Measurements from ENCODE around the gene CCBE1.
"Not testable (repeated sequence)": the region's sequence is repeated elsewhere in the genome, so short reads cannot be mapped to it uniquely, and the experiment has no call there.

The CCBE1 gene

GRCh38 chr18:59697236-59697932, at the start of gene CCBE1:
CCBE1 (minus strand) TSS chr18:59697423.
- no peak for DNase-seq

GRCh38 chr18:59744271-59744721, 47.1 kb upstream of the CCBE1 start:
- DNase-seq, result no peak

GRCh38 chr18:59743566-59743965, 46.3 kb upstream of the CCBE1 start:
- no peak for DNase-seq

- no peak for DNase-seq
Observed at GRCh38 chr18:59742325-59743111, 45.3 kb upstream of the CCBE1 start.

- no peak for DNase-seq
Observed at GRCh38 chr18:59740141-59740540, 42.9 kb upstream of the CCBE1 start.

GRCh38 chr18:59737776-59738300, 40.6 kb upstream of the CCBE1 start:
- no peak for DNase-seq

- not testable (repeated sequence) for DNase-seq
Observed at GRCh38 chr18:59737335-59737734, 40.1 kb upstream of the CCBE1 start.

- no peak for DNase-seq
Observed at GRCh38 chr18:59736061-59736460, 38.8 kb upstream of the CCBE1 start.

GRCh38 chr18:59735269-59735860, 38.1 kb upstream of the CCBE1 start:
- DNase-seq, result no peak

- DNase-seq, result no peak
Observed at GRCh38 chr18:59733421-59733820, 36.2 kb upstream of the CCBE1 start.

GRCh38 chr18:59730896-59731295, 33.7 kb upstream of the CCBE1 start:
- DNase-seq, result no peak

GRCh38 chr18:59729781-59730180, 32.6 kb upstream of the CCBE1 start:
- DNase-seq, result no peak

GRCh38 chr18:59728816-59729215, 31.6 kb upstream of the CCBE1 start:
- no peak for DNase-seq

- no peak for DNase-seq
Observed at GRCh38 chr18:59725142-59725541, 27.9 kb upstream of the CCBE1 start.

- DNase-seq, result no peak
Observed at GRCh38 chr18:59724103-59724502, 26.9 kb upstream of the CCBE1 start.

- DNase-seq, result no peak
Observed at GRCh38 chr18:59721931-59722330, 24.7 kb upstream of the CCBE1 start.

- DNase-seq, result no peak
Observed at GRCh38 chr18:59721211-59721610, 24.0 kb upstream of the CCBE1 start.

- no peak for DNase-seq
Observed at GRCh38 chr18:59719544-59720181, 22.4 kb upstream of the CCBE1 start.

GRCh38 chr18:59718464-59719157, 21.4 kb upstream of the CCBE1 start:
- no peak for DNase-seq

- DNase-seq, result no peak
Observed at GRCh38 chr18:59718108-59718463, 20.9 kb upstream of the CCBE1 start.

- no peak for DNase-seq
Observed at GRCh38 chr18:59717291-59717690, 20.1 kb upstream of the CCBE1 start.

GRCh38 chr18:59715966-59716369, 18.7 kb upstream of the CCBE1 start:
- no peak for DNase-seq

GRCh38 chr18:59715445-59715844, 18.2 kb upstream of the CCBE1 start:
- DNase-seq, result no peak

All from NCI-H1694 treated with DMSO at 0.1 percent for 48 hours (cell line).